Prostate gland (tissue), 2 donors: Measurements from ENCODE around the gene PDHB. TPM values are rescaled to one million over a fixed set of nuclear protein-coding genes. Genes with fewer than 3 reads are reported as not detected.
A peak's percentile ranks its signal among the peaks of the same experiment; 100 is the strongest.

Experiments used
- DNase-seq: peaks from one replicate; pipeline ENCODE4 v3.0.0-alpha.2; 2019; ENCODE audit warnings: low spot score
- H3K27ac ChIP-seq, 2 donors: fragments of 200-600 bp; sonication (generic); 2 replicates each; pipeline ENCODE4 v1.5.1; 2017 to 2019
- H3K27me3 ChIP-seq: fragments of 200-600 bp; sonication (generic); replicated peaks from 2 replicates; pipeline ENCODE4 v1.5.1; 2019; ENCODE audit not compliant: insufficient read depth
- H3K36me3 ChIP-seq, 2 donors: fragments of 200-600 bp; sonication (generic); 1 replicate in 1 of 2; 2 replicates in 1 of 2; pipeline versions ENCODE4 v1.5.1 to v1.8.1; 2017 to 2019
- H3K4me1 ChIP-seq: fragments of 200-600 bp; sonication (generic); replicated peaks from 2 replicates; pipeline ENCODE4 v1.5.1; 2019
- H3K4me3 ChIP-seq, 2 donors: fragments of 200-600 bp; sonication (generic); 2 replicates each; pipeline ENCODE4 v1.5.1; 2017 to 2019
- H3K9me3 ChIP-seq: fragments of 200-600 bp; sonication (generic); 2 replicates; pipeline ENCODE4 v1.5.1; 2017
- POLR2A ChIP-seq: fragments of 450-650 bp; IDR thresholded peaks from one replicate; pipeline ENCODE4 v1.6.1; 2016; ENCODE audit warnings: antibody characterized with exemption, mild to moderate bottlenecking
- POLR2AphosphoS5 ChIP-seq: sonication (generic); formaldehyde crosslinking; IDR thresholded peaks from one replicate; pipeline ENCODE4 v1.6.1; 2017; ENCODE audit warnings: antibody characterized with exemption
- WGBS: methylation state at CpG from one replicate; pipeline ENCODE4 v1.1.5; 2018; 5-methylcytosine and 5-hydroxymethylcytosine counted together
- intact Hi-C: fragments of 100-400 bp; cut with DNase I; formaldehyde crosslinking; loops from one replicate; pipeline ENCODE4 v1.14.2; 2022
- total RNA-seq, 2 donors: library from RNA; depleted of rRNA; stranded (reverse); fragments of >200 nt; gene quantifications; one replicate each; pipeline ENCODE4 v1.1.0, GENCODE V29; 2016
- TF ChIP-seq, protein P1 (sequence below), 4 experiments: fragments of 200-600 bp in 2 of 4; fragments of 450-650 bp in 2 of 4; sonication (generic) in 2 of 4; IDR thresholded peaks; 1 replicate in 3 of 4; 2 replicates in 1 of 4; pipeline ENCODE4 v1.5.1; 2016 to 2019; ENCODE audit warnings: antibody characterized with exemption in 4 of 4, mild to moderate bottlenecking in 2 of 4, moderate library complexity in 2 of 4

PDHB gene
- total RNA-seq, 2 donors from 2014 or later, result 69.6 to 129 TPM

DNA sequence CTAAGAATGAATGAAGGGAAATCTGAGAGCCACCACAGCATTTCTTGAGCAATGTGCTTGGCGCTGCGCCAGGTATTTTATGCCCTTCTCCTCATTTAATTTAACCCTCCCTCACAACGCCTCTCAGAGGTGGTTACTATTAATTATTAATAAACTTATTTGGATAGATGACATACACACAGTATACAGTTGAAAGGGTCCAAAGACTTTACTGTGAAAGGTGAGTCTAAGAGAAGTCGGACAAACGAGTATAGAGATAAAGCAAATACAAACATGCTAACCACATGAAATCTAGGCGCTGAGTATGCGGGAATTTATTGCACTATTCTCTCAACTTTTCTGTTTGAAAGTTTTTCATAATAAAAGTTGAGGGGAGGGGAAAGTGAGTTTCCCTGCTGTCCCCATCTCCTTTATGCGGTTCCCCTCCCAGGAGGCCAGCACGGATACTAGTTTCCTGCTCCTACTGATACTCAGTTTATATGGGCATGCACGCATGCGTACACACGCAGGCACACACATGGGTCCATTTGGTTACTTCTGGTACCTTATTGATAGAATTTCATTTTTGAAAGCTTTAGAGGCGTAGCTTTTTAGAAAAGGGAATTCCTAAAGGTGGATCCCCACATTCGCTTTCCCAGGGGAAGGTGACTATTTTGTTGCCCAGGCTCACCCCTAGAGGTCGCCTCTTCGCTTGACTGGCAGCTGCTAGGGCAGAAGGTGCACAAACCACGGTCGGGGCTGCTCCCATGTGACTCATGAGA is 29.7 kb upstream of the PDHB start:
- 14% methylated on average over 18 of the region's 18 CpGs for WGBS
- H3K9me3 ChIP-seq, result no peaks in the 10 kb centered on the region
- H3K36me3 ChIP-seq, result no peaks in the 10 kb centered on the region
- no peak overlapping the region for H3K4me3 ChIP-seq
- peaks cover 5% of the 10 kb centered on the region for H3K4me1 ChIP-seq
- H3K27me3 ChIP-seq, result no peaks in the 10 kb centered on the region
- TF ChIP-seq, protein P1, sequence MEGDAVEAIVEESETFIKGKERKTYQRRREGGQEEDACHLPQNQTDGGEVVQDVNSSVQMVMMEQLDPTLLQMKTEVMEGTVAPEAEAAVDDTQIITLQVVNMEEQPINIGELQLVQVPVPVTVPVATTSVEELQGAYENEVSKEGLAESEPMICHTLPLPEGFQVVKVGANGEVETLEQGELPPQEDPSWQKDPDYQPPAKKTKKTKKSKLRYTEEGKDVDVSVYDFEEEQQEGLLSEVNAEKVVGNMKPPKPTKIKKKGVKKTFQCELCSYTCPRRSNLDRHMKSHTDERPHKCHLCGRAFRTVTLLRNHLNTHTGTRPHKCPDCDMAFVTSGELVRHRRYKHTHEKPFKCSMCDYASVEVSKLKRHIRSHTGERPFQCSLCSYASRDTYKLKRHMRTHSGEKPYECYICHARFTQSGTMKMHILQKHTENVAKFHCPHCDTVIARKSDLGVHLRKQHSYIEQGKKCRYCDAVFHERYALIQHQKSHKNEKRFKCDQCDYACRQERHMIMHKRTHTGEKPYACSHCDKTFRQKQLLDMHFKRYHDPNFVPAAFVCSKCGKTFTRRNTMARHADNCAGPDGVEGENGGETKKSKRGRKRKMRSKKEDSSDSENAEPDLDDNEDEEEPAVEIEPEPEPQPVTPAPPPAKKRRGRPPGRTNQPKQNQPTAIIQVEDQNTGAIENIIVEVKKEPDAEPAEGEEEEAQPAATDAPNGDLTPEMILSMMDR (IDR thresholded peaks at IDR 0.05), result peak; percentile 23 to 73 (median 60)
- TF ChIP-seq POLR2A, result no peak
- intact Hi-C loops, result no loop called here
- H3K27ac ChIP-seq, result no peak overlapping the region
- peak; percentile 63 for DNase-seq

DNA sequence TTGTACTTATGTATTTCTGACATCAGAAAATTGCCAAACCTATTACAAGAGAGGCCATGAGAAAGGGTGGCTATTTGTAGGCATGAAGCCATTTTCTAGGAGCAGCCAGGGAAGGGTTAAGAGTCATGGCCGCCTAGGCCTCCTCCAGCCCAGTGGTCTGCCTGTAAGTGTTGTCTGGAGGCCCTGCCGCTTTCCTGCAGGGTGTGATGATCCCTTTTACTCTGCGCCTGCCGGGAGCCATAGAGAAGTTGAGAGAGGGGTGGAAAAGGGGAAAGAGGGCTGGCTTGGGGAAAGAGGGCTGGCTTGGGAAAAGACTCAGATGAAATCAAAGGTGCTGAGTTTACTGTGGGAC is 29.2 kb upstream of the PDHB start:
- peaks cover 5% of the 10 kb centered on the region for H3K4me1 ChIP-seq
- TF ChIP-seq, protein P1 (IDR thresholded peaks at IDR 0.05), result no peak
- TF ChIP-seq POLR2A (no peak), POLR2AphosphoS5 (no peak)
- DNase-seq, result no peak
- 70% methylated on average over 4 of the region's 4 CpGs for WGBS
- H3K36me3 ChIP-seq, result no peaks in the 10 kb centered on the region
- no peak overlapping the region for H3K4me3 ChIP-seq
- no peak overlapping the region for H3K27ac ChIP-seq
- intact Hi-C loops, result no loop called here
- no peaks in the 10 kb centered on the region for H3K9me3 ChIP-seq
- H3K27me3 ChIP-seq, result no peaks in the 10 kb centered on the region

DNA sequence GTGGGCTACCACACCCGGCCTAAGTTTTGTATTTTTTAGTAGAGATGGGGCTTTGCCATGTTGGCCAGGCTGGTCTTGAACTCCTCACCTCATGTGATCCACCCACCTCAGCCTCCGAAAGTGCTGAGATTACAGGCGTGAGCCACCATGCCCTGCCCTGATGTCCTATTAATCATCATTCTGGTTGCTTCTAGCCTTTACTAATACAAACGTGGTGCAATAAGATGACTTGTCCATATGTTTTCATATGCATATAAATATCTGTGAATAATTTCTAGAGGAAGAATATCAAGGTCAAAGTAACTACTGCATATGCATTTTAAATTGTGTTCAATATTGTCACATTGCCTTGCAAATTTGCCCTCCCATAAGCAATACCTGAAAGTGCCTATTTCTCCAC is 25.5 kb upstream of the PDHB start:
- Histone ChIP-seq H3K4me1 (peaks cover 5% of the 10 kb centered on the region), H3K4me3 (no peak overlapping the region), H3K9me3 (no peaks in the 10 kb centered on the region), H3K27ac (no peak overlapping the region), H3K36me3 (no peaks in the 10 kb centered on the region), H3K27me3 (no peaks in the 10 kb centered on the region)
- 90% methylated on average over 4 of the region's 4 CpGs for WGBS
- no peak for DNase-seq
- intact Hi-C loops, result no loop called here
- TF ChIP-seq POLR2A, result no peak
- TF ChIP-seq, protein P1 (IDR thresholded peaks at IDR 0.05), result no peak
- no peak for TF ChIP-seq POLR2AphosphoS5

DNA sequence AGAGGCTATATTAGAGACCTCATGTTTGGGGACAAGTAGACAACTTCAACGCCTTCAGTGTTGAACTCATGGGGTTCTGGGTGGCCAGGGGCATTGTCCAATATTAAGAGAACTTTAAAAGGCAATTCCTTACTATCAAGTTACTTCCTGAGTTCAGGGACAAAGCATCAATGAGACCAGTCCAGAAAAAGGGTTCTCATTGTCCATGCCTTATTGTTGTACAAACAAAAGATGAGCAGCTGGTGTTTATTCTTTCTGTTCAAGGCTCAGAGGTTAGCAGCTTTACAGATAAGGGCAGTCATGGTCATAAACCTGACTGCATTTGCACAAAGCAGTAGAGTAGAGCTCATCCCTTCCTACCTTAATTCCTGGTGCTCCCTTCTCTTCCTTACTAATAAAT is 18.5 kb upstream of the PDHB start:
- H3K36me3 ChIP-seq, result no peaks in the 10 kb centered on the region
- intact Hi-C loops, result no loop called here
- no peak for TF ChIP-seq POLR2AphosphoS5
- TF ChIP-seq, protein P1 (IDR thresholded peaks at IDR 0.05), result no peak
- H3K4me1 ChIP-seq, result no peaks in the 10 kb centered on the region
- H3K4me3 ChIP-seq, result no peak overlapping the region
- H3K9me3 ChIP-seq, result no peaks in the 10 kb centered on the region
- WGBS, result 40% methylated on average over 1 of the region's 1 CpG
- no peaks in the 10 kb centered on the region for H3K27me3 ChIP-seq
- no peak for DNase-seq
- H3K27ac ChIP-seq, result no peak overlapping the region
